ENCODE results near the gene CLDN11.

The CLDN11 gene

DNA sequence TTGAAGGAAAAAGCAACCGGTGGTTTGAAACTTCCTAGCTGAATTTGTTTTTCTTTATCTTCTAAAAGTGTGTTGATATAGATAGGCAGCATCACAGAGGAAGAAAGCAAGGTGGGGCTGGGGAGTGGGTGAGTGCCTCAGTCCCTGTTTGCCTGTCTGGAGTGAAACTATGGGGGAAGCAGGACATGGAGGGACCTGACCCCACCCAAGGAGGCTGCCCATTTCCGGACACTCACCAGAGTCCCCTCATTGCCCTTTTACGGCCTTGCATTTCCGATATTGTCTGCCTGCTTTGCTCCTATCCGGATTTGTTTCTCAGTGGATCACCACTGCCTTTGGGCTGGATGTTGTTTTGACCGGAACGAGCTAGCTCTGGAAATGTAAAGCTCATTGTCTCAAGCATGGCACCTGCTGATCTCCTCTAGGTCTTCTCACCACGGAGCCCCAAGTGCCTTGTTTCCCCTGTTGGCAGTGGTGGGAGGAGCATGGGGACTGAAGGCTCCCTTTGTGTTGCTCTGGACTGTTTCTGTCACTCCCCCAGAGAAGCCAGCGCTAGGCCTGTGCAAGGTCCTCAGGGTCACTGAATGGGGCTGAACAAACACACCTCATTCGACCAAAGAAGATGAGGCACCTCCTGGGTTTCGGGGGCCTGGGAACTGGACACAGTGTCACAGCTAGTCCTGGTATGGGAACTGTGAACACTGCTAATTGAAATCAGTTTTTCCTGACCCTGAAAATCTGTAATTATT, 7.0 kb downstream of the CLDN11 start:
- H3K4me3 ChIP-seq (ENCODE audit: low read depth, low read length) = no peak overlapping the region
- TF ChIP-seq, protein P1, sequence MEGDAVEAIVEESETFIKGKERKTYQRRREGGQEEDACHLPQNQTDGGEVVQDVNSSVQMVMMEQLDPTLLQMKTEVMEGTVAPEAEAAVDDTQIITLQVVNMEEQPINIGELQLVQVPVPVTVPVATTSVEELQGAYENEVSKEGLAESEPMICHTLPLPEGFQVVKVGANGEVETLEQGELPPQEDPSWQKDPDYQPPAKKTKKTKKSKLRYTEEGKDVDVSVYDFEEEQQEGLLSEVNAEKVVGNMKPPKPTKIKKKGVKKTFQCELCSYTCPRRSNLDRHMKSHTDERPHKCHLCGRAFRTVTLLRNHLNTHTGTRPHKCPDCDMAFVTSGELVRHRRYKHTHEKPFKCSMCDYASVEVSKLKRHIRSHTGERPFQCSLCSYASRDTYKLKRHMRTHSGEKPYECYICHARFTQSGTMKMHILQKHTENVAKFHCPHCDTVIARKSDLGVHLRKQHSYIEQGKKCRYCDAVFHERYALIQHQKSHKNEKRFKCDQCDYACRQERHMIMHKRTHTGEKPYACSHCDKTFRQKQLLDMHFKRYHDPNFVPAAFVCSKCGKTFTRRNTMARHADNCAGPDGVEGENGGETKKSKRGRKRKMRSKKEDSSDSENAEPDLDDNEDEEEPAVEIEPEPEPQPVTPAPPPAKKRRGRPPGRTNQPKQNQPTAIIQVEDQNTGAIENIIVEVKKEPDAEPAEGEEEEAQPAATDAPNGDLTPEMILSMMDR (IDR thresholded peaks at IDR 0.05; ENCODE audit: borderline replicate concordance, insufficient read depth, low read depth, low read length) = no peak

GRCh38 chr3:170426240-170426797, 7.7 kb downstream of the CLDN11 start:
- TF ChIP-seq, protein P1 (IDR thresholded peaks at IDR 0.05; ENCODE audit: borderline replicate concordance, insufficient read depth, low read depth, low read length) = no peak
- no peak overlapping the region for H3K4me3 ChIP-seq (ENCODE audit: low read depth, low read length)

- TF ChIP-seq, protein P1 (IDR thresholded peaks at IDR 0.05; ENCODE audit: borderline replicate concordance, insufficient read depth, low read depth, low read length) = no peak
Measured at GRCh38 chr3:170428095-170428494, 9.4 kb downstream of the CLDN11 start.

DNA sequence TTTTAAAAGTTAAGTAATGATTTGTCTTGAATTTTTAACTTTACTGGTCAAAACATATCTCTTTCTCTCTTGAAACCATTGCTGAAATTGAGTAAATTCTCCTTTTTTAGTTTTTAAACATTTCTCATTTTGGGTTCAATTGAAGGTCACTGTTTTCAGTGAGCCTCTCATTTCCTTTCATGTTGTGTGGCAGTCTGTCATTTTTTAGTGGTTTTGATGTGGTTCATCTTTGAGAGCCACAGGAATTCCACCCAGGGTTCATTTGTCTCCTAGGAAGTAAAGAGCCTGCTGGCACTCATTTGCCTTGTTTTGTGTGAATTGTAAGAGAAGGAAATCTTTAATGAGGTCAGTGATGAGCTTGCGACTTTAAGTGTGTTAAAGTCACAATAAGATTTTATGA, 10.4 kb downstream of the CLDN11 start:
- TF ChIP-seq, protein P1 (IDR thresholded peaks at IDR 0.05; ENCODE audit: borderline replicate concordance, insufficient read depth, low read depth, low read length) = no peak

More at GRCh38 chr3:170428095-170428494, 9.4 kb downstream of the CLDN11 start:
- no peak overlapping the region for H3K4me3 ChIP-seq (ENCODE audit: low read depth, low read length)

GRCh38 chr3:170431054-170431453, 12.4 kb downstream of the CLDN11 start:
- TF ChIP-seq, protein P1 (IDR thresholded peaks at IDR 0.05; ENCODE audit: borderline replicate concordance, insufficient read depth, low read depth, low read length) = no peak

More for the DNA sequence above, 10.4 kb downstream of the CLDN11 start:
- no peak overlapping the region for H3K4me3 ChIP-seq (ENCODE audit: low read depth, low read length)

DNA sequence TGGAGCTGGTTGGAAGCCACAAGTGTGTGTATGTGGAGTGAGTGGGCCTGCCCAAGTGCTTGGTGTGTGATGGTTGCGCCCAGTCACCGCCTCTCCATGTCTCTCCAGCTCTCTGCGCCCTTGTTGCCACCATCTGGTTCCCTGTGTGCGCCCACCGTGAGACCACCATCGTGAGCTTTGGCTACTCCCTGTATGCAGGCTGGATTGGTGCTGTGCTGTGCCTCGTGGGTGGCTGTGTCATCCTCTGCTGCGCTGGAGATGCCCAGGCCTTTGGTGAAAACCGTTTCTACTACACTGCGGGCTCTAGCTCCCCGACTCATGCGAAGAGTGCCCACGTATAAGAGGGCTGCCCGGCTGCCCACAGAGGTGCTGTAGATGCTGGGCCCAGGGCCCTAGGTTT, 13.7 kb downstream of the CLDN11 start:
- TF ChIP-seq, protein P1 (IDR thresholded peaks at IDR 0.05; ENCODE audit: borderline replicate concordance, insufficient read depth, low read depth, low read length) = no peak
- no peak overlapping the region for H3K4me3 ChIP-seq (ENCODE audit: low read depth, low read length)

More at GRCh38 chr3:170431054-170431453, 12.4 kb downstream of the CLDN11 start:
- no peak overlapping the region for H3K4me3 ChIP-seq (ENCODE audit: low read depth, low read length)

- no peak overlapping the region for H3K4me3 ChIP-seq (ENCODE audit: low read depth, low read length)
- TF ChIP-seq, protein P1 (IDR thresholded peaks at IDR 0.05; ENCODE audit: borderline replicate concordance, insufficient read depth, low read depth, low read length) = no peak
Measured at GRCh38 chr3:170436697-170437096, 18.0 kb downstream of the CLDN11 start.

All from GM12875 (cell line).